Measurements from ENCODE around the gene ZC3H14.
A peak's percentile ranks its signal among the peaks of the same experiment; 100 is the strongest.

ZC3H14 gene

DNA sequence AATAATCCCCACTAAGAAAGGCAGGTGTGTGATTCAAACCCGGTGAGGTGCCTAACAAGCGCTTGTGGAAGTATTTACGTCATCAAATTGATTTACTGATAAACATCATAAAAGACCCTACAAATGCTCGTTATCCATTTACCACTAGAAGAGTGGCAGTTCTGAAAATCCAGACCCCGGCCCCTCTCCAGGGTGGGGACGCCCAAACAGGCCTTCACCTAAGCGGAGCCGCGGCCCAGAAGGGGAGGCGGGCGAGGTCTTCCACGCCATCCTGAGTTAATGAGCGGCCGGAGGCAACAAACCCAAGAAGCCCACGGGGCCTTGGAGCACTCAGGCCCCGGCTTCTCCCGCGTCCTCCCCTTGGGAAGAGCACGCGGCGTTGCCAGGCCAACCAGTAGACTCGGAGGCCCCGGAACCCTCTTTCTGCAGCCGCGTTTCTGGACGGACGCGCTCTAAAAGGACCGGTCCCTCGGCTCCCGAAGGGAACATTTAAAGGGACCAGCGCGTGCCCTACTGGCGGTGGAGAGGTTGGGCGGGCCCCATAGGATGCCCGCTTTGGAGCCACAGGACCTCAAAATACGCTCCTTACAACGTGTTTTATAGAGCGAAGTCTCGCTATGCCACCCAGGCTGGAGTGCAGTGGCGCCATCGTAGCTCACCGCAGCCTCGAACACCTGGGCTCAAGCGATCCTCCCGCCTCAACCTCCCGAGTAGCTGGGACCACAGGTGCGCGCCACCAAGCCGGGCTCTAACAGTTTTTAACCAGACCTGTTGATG, 11.6 kb upstream of the ZC3H14 start:
- DNase-seq (ENCODE audit: low spot score) (peak; percentile 86), FAIRE-seq (peak; percentile 27)

DNA sequence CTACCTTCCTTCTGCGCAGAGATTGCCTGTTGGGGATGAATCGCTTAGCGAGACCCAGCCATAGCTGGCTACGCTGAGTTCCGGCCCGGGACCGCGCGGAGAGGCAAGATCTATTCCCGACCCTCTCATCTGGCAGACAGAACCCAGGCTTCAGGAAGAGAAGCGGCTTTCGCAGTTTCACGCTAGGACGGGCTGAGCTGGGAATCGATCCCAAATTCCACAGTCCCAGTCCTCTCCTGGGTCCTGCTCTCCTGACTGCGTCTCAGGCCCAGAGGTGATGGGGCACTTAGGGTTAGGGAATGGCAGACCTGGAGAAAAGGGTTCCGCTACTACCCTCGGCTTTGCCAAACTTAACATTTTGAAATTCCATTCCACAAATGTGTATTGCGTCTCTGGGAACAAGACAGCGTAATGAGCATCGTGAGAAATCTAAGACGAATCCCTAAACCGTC, 10.8 kb upstream of the ZC3H14 start:
- FAIRE-seq = no peak
- peak; percentile 29 for DNase-seq (ENCODE audit: low spot score)

DNA sequence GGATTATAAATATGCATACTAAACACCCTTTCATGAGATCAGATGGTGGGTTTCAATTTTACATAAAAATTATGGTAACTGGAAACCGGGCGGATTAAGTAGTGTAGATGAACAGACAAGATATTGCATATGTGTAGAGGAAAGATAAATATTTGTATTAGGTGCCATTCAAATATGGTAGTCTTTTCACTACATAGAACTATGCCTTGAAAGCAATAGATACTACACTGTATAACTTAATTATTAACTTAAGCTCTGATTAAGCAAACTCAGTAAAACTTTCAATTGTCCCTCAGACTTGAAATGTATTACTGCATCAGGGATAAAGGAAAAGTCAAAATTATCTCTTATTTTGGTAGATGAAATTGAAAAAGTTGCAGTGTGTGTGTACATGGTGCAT, 10.0 kb upstream of the ZC3H14 start:
- DNase-seq (ENCODE audit: low spot score) (no peak), FAIRE-seq (no peak)

DNA sequence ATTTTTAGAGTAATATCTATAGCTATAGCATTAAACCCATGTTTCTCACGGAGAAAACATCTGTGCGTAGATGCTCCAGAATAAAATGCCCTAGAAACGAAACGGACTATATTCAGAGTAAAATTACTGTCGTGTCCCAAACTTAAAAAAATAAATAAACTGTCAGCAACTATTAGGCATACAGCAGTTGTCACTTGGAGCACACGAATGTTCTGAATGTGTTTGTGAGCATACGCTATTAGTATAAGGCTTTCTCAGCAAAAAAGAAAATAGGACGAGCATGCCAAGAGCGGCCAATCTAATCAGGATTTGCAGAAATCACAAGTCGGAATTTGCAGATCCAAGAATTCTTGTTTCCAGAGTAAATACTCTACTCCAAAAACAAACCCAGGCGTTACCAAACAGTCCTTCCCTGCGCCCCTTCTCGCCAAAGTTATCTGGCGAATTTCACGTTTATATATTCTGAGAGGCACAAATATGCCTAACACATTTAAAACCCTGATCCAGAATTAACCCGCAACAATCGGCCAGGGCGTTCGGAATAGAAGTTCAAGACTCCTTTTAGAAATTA, 8.9 kb upstream of the ZC3H14 start:
- no peak for DNase-seq (ENCODE audit: low spot score)
- no peak for FAIRE-seq

DNA sequence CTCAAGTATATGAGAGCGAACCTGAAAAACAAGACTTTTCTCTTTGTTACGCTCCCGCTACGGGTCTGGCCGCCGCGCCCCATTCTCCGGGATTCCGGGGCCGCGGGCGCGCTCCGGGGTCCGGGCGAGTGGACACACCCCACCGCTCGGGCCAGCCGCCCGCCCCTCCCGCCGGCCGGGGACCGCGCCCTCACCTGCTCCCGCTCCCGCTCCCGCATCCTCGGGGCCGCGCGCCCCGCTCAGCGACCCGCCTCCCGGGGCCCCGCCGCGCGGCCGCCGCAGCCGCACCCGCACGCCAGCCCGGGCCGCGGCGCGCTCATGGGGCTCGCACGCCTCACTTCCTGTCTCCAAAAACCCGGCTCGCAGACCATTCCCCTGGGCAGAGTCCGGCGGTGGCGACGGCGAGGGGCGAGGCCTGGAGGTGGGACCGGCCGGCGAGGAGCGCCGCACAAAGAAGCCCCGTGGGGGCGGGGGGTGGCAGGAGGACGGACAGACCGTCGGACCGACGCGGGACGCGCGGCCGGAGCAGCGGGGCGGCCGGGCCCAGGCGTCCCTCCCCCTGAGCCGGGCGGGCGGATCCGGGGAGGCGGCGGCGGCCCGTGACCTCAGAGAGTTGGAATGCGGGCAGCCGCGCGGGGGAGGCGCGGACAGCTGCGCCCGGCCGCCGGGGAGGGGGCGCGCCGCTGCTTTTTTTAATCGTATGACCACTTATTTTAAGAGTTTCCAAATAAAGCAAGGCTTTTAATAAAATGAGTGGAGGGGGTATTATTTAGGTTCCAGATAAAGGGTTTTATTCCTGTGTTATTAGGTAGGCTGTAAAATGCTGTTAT, 8.2 kb upstream of the ZC3H14 start, which contains the start of gene PTPN21:
Gene PTPN21, minus strand, starts transcription at position 551 of the 830 bp plus-strand sequence. CDS start 4,590 bp downstream, outside the sequence.
- DNase-seq (ENCODE audit: low spot score) (peak; percentile 91), FAIRE-seq (peak; percentile 88)

DNA sequence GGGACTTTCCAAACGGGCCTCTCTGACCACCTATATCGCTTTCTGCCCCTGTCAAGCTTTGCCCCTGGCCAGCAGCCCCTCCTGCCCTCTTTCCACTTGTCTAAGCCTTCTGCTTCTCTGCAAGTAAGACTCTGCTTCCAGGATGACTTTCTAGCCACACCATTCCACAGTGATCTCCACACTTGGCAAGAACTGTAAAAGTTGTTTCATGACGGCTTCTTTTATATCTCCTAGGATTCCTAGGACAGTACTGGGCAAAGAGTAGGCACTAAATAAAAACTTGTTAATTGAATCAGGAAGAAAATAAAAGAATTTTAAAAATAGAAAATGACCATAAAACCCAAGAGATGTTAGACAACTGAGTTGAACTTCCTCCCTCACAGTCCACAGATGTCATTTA, 6.3 kb upstream of the ZC3H14 start:
- no peak for DNase-seq (ENCODE audit: low spot score)
- no peak for FAIRE-seq

DNA sequence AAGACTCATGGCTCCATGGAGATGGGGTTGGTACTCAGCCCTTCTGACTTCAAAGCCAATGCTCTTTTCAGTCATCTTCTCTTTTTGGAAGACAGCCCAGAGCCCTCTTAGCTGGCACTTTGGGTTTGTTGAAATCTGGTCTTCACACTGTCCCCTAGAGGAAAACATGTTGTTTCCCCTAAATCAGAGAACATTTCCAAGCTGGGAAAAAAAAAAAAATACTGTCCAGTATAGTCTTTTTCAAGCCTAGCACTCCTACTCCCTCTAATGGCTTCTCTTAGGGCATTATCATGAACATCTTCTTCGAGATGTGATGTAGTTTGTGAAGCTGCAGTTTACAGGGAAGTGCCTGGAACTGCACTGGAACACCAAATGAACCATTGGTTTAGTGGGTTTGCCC, 3.0 kb upstream of the ZC3H14 start:
- peak; percentile 28 for DNase-seq (ENCODE audit: low spot score)
- FAIRE-seq = no peak

DNA sequence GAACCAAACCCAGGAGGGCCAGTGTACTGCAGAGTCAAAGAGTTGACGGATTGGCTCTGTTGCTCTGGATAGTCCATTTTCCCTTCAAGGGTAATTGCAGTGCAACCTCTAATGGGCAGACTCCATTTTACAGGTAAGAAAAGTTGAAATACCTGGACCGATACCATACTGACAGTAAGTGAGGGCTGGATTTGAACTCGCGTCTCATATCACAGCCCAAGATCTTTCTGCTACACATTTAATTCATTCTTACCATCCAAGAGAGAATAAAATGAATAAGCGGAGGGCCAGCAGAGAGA, 356 bp upstream of the ZC3H14 start:
- DNase-seq (ENCODE audit: low spot score) (peak; percentile 12), FAIRE-seq (no peak)

DNA sequence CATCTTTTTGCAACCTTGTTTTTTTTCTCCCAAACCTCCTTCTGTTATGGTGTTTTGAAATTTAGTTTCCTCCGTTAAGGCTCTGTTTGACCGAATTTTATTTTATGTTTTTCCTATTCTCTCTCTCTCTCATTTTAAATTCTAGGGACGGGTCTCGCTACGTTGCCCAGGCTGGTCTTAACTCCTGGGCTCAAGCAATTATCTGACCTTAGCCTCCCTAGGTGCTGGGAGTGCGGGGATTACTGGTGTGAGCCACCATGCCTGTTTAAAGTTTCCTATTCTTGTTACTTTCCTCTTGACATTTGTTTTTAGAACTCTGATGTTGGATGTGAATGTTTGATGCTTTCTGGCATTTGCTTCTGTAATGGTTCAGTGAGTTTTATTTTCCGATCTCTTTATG, 1.0 kb downstream of the ZC3H14 start:
- FAIRE-seq = no peak

DNA sequence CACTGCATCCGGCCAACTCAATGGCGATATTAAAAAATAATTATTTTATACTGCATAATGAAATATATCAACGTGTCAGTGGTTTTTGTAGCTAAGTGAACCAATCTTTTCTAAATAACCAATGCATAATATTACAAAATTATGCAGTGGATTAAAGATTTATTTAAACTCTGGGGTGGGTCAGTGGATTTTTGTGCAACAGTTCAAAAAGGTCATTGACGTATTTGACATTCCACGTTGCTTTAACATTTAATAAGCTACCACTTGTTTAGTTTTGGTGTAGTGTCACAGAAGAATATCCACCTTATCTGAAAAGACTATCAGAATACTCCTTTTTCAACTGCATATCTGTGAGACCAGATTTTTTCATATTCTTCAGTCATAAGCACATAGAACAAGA, 2.6 kb downstream of the ZC3H14 start:
- DNase-seq (ENCODE audit: low spot score) (no peak), FAIRE-seq (no peak)

More for the DNA sequence above, 1.0 kb downstream of the ZC3H14 start:
- DNase-seq (ENCODE audit: low spot score) = no peak

DNA sequence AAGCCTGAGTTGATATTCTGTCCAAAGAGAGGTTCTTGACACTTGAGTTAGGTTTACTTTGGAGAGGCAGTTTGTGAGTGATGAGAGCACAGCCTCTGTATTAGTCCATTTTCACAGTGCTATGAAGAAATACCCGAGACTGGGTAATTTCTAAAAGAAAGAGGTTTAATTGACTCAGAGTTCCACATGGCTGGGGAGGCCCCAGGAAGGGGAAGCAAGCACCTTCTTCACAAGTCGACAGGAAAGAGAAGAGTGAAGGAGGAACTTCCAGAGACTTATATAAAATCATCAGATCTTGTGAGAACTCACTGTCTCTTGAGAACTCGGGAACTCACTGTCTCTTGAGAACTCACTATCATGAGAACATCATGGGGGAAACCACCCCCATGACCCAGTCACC, 5.4 kb downstream of the ZC3H14 start:
- FAIRE-seq = no peak

DNA sequence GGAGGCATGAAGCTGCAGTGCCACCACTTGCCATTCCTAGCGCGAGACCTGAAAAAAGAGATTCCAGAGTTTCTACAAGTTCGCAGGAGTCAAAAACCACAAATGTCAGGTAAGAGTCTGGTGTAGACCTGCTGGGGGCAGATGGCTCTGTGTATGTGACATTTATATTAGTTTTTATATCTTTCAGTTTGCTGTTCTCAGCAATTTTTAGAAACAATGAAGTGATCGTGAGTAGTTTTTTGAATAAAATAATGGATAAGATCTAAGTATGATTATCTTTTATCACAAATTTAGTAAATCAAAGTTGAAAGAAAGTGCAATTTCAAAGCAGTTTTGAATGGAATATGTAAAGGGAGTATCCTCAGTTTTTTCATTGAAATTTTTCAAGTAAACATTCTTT, 9.3 kb downstream of the ZC3H14 start:
- DNase-seq (ENCODE audit: low spot score) (no peak), FAIRE-seq (no peak)

More for the DNA sequence above, 5.4 kb downstream of the ZC3H14 start:
- no peak for DNase-seq (ENCODE audit: low spot score)

DNA sequence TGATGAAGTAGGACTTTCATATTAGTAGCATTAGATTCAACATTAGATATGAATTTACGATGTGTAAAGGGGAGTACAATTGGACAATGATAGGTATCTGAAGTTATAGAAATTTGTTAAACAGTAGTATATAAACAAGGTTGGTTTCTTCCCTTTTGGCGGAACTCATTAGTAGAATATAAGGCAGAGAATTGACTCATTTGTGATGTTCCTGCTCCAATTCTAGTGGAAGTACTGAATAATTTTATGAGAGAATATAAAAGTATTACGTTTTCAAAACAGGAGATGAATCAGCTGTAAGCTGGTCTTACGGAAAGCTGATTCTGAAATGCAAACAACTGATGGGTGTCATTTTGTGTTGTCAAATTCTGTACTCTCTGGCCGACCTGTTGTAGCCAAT, 13.4 kb downstream of the ZC3H14 start:
- no peak for FAIRE-seq
- DNase-seq (ENCODE audit: low spot score) = no peak

DNA sequence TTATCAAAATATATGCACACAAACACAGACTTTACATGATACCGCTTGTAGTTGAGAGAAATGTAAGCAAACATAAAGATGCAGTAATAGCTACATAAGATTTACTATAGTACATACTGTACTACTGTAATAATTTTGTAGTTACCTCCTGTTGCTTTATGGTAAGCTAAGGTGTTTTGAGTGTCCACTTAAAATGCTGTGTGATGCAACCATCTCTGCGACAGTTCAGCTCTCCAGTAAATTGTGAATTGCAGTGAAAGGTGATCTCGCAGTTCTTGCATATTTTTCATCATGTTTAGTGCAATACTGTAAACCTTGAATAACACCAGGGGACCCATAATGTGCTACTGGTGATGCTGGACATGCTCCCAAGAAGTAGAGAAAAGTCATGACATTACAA, 21.6 kb downstream of the ZC3H14 start:
- FAIRE-seq (no peak), DNase-seq (ENCODE audit: low spot score) (no peak)

DNA sequence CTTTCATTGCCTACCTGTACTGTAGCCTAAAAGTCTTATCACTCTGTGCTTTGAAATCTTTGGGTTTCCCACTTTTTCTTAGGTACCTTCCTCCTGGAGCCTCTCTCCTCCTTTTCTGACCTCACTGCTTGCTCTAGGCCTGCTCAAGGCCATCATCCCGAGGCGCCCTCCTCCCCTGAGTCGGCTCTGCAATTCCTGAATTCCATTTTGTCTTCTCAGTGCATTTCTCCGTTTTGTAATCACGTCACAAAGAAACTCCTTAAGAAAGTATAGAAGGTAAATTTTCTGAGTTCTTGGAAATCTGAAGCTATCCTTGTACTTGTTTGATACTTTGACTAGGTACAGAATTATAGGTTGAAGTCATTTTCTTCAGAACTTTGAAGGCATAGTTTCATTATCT, 25.2 kb downstream of the ZC3H14 start:
- DNase-seq (ENCODE audit: low spot score) = no peak
- FAIRE-seq = no peak

DNA sequence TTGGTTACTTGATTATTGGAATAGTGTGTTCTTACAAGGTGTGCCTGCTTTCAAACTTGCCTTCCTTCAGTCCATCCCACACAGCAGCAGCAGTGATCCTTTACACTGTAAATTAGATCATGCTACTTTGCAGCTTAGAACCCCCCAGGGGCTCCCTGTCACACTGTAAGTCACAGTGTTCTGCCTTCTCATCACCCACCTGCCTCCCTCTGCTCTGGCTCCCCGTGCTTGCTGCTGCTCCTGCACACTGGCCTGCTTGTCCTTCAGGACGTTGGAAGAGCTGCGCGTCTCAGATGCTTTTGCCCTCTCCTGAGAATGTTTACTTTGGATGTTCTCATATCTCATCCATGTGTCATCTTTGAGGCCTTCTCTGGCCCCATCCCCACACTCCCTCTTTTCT, 27.3 kb downstream of the ZC3H14 start:
- no peak for DNase-seq (ENCODE audit: low spot score)
- peak; percentile 37 for FAIRE-seq

DNA sequence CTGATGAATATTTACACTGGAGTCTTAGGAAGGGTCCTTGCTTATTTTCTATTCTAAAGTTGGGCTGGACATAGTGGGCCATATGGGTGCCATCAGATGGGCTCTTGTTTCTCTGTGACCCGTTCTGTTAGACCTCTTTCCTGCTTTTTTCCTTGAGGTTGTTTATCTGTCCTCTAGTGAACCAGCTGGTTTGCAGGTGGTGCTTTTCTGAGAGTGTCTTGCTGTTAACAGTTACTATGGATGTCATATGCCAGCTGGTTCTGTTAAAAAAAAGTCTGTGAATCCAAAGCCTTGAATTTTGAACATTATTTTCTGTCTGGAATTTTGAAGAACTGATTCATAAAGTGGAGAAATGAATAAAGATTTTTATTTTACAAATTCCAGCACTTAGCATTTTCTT, 29.2 kb downstream of the ZC3H14 start:
- DNase-seq (ENCODE audit: low spot score) = no peak
- FAIRE-seq = no peak

DNA sequence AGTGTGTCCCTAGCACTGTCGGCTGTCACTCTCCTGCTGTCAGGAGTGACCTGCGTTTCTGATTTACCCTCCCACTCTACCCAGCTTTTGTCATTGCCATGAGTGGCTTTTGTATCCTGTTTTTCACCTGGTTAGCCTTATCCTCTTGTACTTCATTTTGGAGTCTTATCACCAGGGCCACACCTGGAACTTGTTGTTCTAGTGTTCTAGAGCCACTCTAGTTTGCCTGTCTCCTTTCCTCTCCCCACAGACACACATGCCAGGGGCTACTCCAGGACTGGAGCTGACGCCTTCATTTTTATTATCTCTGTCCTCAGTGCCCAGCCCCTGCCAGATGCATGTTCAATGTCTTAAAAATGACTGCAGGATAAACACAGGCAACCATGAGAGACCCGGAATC, 34.2 kb downstream of the ZC3H14 start:
- no peak for DNase-seq (ENCODE audit: low spot score)
- no peak for FAIRE-seq

DNA sequence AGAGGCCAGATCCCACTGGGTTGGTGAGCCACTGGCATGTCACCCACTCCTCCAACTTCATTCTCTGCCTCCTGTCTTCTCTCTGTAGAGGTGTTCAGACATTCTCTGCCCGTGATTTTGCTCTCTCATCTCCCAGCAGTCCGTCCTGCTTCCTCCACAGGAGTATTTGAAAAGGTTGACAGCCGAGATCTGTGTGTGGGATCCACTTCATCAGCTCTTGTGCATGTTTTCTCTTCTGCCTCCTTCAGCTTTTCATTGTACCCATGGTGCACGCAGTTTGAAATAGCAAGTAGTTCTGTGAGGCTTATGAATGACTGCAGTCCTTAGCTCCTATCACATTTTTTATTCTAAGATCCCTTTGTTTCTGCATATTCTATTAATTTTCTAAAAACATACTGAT, 34.8 kb downstream of the ZC3H14 start:
- FAIRE-seq = no peak
- DNase-seq (ENCODE audit: low spot score) = no peak

DNA sequence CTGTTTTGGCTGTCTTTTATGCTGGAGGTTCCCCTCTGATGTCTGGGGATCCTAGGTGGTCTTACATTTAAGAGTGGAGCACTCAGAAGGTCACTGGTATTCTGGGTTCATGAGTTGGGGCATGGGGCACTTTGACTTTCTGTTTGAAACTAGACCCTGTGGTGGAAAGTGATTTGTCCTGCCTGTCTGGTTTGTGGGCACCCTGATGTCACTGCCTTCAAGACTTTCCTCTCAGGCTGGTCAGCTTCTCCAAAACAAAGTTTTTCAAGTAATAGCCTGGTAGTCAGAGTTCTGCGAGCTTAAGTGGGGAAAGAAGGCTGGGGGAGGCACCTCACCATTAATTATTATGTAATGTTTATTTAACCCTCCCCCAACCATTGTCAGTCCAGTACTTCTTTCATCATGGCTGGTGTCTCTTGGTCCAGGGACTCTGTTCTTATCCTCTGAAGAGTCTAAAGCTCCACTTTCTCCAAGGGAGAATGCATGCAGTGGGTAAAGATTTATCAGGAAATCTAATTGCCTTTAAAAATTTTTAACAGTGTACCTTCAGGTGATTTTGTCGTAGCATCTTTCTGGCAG, 35.3 kb downstream of the ZC3H14 start:
- no peak for FAIRE-seq
- no peak for DNase-seq (ENCODE audit: low spot score)

DNA sequence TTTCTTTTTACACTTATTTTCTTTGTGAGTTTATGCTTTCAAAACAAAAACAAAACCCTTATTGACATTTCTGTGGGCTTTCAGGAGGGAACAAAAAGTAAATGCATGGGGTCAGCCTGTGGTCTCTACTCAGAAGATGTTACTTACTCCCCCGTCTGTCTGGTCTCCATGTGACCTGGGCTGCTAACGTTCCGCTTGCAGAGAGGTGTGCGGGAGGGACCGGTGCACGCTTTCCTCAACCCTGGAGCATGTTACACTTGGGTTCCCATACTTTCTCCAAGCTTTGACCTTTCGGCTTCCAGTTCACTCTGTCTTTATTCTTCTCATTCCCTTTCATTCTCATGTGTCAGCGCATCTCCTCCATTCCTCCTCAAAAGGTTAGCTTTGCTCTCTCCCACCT, 36.5 kb downstream of the ZC3H14 start:
- FAIRE-seq (no peak), DNase-seq (ENCODE audit: low spot score) (no peak)
